Heart right ventricle (tissue), 16 donors: ENCODE measurements around the gene MRPL28. TPM values are rescaled to one million over a fixed set of nuclear protein-coding genes. Genes with fewer than 3 reads are reported as not detected.
"Not testable (repeated sequence)": the region's sequence is repeated elsewhere in the genome, so short reads cannot be mapped to it uniquely, and the experiment has no call there.

Source experiments
- ATAC-seq, 8 donors: fragments of 200-7000 bp; cut with Tn5 transposase; one replicate each; pipeline ENCODE4 v1.9.1; 2020; ENCODE audit warnings: mild to moderate bottlenecking in 8 of 8, moderate library complexity in 8 of 8, moderate number of reproducible peaks in 1 of 8
- DNase-seq, 2 donors: peaks; one replicate each; pipeline ENCODE4 v3.0.0-alpha.2; 2020
- H3K27ac ChIP-seq, 10 donors: fragments of 200-600 bp; sonication (generic) in 2 of 10; one replicate each; pipeline versions ENCODE4 v1.5.0 to v1.8.0; 2020 to 2022; ENCODE audit warnings: mild to moderate bottlenecking in 3 of 10
- H3K27me3 ChIP-seq, 7 donors: fragments of 200-600 bp; one replicate each; pipeline ENCODE4 v1.8.0; 2021 to 2022; ENCODE audit warnings: mild to moderate bottlenecking in 2 of 7
- H3K36me3 ChIP-seq, 9 donors: fragments of 200-600 bp; sonication (generic) in 1 of 9; one replicate each; pipeline versions ENCODE4 v1.5.0 to v1.8.0; 2020 to 2022; ENCODE audit warnings: mild to moderate bottlenecking in 2 of 9
- H3K4me1 ChIP-seq, 9 donors: fragments of 200-600 bp; sonication (generic) in 1 of 9; one replicate each; pipeline versions ENCODE4 v1.5.0 to v1.8.0; 2020 to 2022; ENCODE audit warnings: mild to moderate bottlenecking in 4 of 9
- H3K4me3 ChIP-seq, 10 donors: fragments of 200-600 bp; sonication (generic) in 2 of 10; one replicate each; pipeline versions ENCODE4 v1.5.0 to v1.8.0; 2020 to 2022; ENCODE audit warnings: mild to moderate bottlenecking in 7 of 10, moderate library complexity in 2 of 10
- H3K9me3 ChIP-seq, 11 donors: fragments of 200-600 bp in 10 of 11; sonication (generic) in 2 of 11; one replicate each; pipeline versions ENCODE4 v1.5.0 to v1.8.0; 2013 to 2022; ENCODE audit warnings: mild to moderate bottlenecking in 2 of 11, control low read depth in 1 of 11, moderate library complexity in 1 of 11
- whole genome bisulfite sequencing, 2 donors: extraction: QIAGEN DNeasy Blood & Tissue Kit; methylation state at CpG; one replicate each; pipeline ENCODE4 v1.1.7; 2013; ENCODE audit warnings: inconsistent platforms in 1 of 2; 5-methylcytosine and 5-hydroxymethylcytosine counted together
- intact Hi-C, 10 donors: fragments of 100-400 bp; cut with DNase I; formaldehyde crosslinking; loops; one replicate each; pipeline versions ENCODE4 v1.11.1 to v1.14.2; 2022
- polyA plus RNA-seq, 2 donors: library from polyadenylated mRNA; stranded (reverse); fragments of 200-250 nt; gene quantifications; one replicate each; pipeline ENCODE4 v1.2.3, GENCODE V29; 2013
- total RNA-seq, 10 donors: library from RNA; stranded (reverse); fragmentation: NEBNext Ultra II Directional in 3 of 10; extraction: Animal tissue kit (Norgen Biotek cat#: 25700) in 3 of 10; gene quantifications; one replicate each; pipeline versions ENCODE4 v1.2.1 to v1.2.4, GENCODE V29; 2021 to 2023
- TF ChIP-seq, protein P1 (sequence below), 9 donors: fragments of 200-600 bp; sonication (generic) in 2 of 9; IDR thresholded peaks; one replicate each; pipeline versions ENCODE4 v1.5.0 to v1.8.0; 2021 to 2022; ENCODE audit warnings: antibody characterized with exemption in 9 of 9, mild to moderate bottlenecking in 5 of 9, moderate library complexity in 1 of 9
- donor health status: Arrhythmogenic right ventricular cardiomyopathy.
- donor health status: ischemic (EF 13 %, LVEDD 7.1; RV severe dilation, severe dysfunction).
- donor health status: healthy with polysubstance abuse.
- donor health status: DM: no; HTN: yes; CAD: no.
- donor health status: DM: no; HTN: no; CAD: no.
- donor health status: ischemic (EF 25% LVEDD 6.9; RV normal size, moderate dysfunction).
- donor health status: ischemic (EF 25% LVEDD 5.7; RV mildly dilated, moderate dysfunction).
- donor health status: healthy.
- donor health status: DM: yes; HTN: yes; CAD: no.
- donor health status: Ischemic cardiomyopathy.
- donor health status: ischemic (EF 35%, LVEDD 5.7; RV mildly dilated, moderate dysfunction).
- donor health status: nonischemic (EF 11% LVEDD 7.7; RV severe dilation, severe dysfunction).
- donor health status: DM: yes; HTN: yes; CAD: no.
- donor health status: PGD.
- donor health status: ischemic (EF 29% LVEDD 5.4; RV normal size, mild dysfunction).
- donor health status: nonischemic (EF 23%, LVEDD 6.1; RV moderate dilation, normal function).

The MRPL28 gene
- total and polyA plus RNA-seq, 12 donors, result 64.9 to 169 (median 75.8) TPM

DNA sequence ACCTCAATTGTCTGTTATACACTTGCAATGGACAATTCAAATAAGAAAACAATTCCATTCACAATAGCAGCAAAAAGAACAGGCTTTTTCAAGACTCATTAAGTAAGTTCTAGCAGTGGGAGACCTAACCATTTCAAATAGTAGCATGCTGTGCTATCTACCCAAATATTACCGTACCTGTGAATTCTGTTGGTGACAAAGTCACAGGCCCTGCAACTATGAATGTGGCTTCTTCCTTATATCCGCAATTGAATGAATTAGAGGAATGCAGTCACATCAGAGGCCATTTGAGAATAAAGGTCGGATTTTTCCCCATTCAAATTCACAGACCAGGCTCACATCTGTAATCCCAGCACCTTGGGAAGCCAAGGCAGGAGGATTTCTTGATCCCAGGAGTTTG is 25.9 kb upstream of the MRPL28 start:
- H3K9me3 ChIP-seq, result peaks cover 0 to 5% (median 0%) of the 10 kb centered on the region in 11 donors
- peak overlapping the region in 8 of 10 donors; percentile 51 to 91 (median 78) for H3K27ac ChIP-seq
- H3K27me3 ChIP-seq, result no peaks in the 10 kb centered on the region
- H3K4me1 ChIP-seq, result peaks cover 2 to 34% (median 22%) of the 10 kb centered on the region in 9 donors
- H3K36me3 ChIP-seq, result peaks cover 0 to 14% (median 0%) of the 10 kb centered on the region in 9 donors
- peak overlapping the region in 8 of 10 donors; percentile 54 to 72 (median 64) for H3K4me3 ChIP-seq
- 34 to 35% methylated on average over 3 of the region's 3 CpGs for WGBS, 2 donors
- TF ChIP-seq, protein P1, sequence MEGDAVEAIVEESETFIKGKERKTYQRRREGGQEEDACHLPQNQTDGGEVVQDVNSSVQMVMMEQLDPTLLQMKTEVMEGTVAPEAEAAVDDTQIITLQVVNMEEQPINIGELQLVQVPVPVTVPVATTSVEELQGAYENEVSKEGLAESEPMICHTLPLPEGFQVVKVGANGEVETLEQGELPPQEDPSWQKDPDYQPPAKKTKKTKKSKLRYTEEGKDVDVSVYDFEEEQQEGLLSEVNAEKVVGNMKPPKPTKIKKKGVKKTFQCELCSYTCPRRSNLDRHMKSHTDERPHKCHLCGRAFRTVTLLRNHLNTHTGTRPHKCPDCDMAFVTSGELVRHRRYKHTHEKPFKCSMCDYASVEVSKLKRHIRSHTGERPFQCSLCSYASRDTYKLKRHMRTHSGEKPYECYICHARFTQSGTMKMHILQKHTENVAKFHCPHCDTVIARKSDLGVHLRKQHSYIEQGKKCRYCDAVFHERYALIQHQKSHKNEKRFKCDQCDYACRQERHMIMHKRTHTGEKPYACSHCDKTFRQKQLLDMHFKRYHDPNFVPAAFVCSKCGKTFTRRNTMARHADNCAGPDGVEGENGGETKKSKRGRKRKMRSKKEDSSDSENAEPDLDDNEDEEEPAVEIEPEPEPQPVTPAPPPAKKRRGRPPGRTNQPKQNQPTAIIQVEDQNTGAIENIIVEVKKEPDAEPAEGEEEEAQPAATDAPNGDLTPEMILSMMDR (IDR thresholded peaks at IDR 0.05), result no peak
- ATAC-seq (no peak), DNase-seq (no peak)
- intact Hi-C loops, result loop anchor here in 2 of 10 donors (1.0 to 10.0 kb wide), 2 partner anchors 34 to 89 kb away; no protein-coding TSS in a partner anchor

DNA sequence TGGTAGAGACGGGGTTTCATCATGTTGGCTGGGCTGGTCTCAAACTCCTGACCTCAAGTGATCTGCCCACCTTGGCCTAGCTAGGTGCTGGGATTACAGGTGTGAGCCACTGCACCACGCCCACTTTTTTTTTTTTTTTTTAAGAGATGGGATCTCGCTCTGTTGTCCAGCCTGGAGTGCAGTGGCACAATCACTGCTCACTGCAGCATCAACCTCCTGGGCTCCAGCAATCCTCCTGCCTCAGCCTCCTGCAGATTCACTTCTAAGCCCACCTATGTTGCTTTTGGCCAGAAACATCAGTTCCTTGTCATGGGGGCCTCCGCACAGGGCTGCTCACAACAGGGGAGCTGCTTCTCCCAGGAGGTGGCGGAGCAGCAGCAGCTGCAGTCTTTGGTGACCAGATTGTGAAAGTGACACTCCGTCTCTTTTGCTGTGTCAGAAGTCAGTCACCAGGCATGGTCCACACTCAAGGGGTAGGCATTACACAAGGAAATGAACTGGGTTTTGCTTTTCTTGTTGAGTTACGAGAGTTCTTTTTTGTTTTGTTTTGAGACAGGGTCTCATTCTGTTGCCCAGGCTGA is 22.2 kb upstream of the MRPL28 start:
- WGBS, 2 donors, result 89 to 94% methylated on average over 7 of the region's 7 CpGs
- Histone ChIP-seq H3K9me3 (peaks cover 0 to 5% (median 0%) of the 10 kb centered on the region in 11 donors), H3K4me3 (no peak overlapping the region), H3K27ac (no peak overlapping the region), H3K36me3 (no peaks in the 10 kb centered on the region), H3K4me1 (peaks cover 0 to 26% (median 18%) of the 10 kb centered on the region in 9 donors), H3K27me3 (no peaks in the 10 kb centered on the region)
- TF ChIP-seq, protein P1 (IDR thresholded peaks at IDR 0.05), result peak in 1 of 9 donors; percentile 33
- DNase-seq (no peak), ATAC-seq (no peak)
- intact Hi-C loops, result loop anchor here in 1 of 10 donors (10.0 kb wide), 1 partner anchor 92 kb away; no protein-coding TSS in a partner anchor

DNA sequence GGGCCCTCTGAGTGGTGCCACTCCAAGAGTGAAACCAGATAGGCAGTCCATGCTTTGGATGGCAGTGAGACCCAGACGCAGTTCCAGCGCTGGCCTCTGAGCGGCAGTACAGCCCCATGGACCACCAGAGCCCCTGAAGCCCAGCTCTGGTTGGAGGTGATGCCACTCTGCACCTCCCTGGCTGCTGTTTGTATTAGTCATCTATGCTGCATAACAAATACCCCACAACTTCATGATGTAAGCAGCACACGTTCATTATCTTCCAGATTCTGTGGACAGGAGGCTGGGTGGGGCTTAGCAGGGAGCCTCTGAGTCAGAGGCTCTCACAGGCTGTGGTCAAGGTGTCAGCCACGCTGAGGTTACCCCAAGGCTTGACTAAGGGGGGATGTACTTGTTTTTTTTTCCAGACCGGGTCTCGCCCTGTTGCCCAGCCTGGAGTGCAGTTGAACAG is 21.6 kb upstream of the MRPL28 start:
- intact Hi-C loops, result loop anchor here in 1 of 10 donors (10.0 kb wide), 1 partner anchor 93 kb away; no protein-coding TSS in a partner anchor
- Histone ChIP-seq H3K27me3 (no peaks in the 10 kb centered on the region), H3K9me3 (peaks cover 0 to 5% (median 0%) of the 10 kb centered on the region in 11 donors), H3K27ac (no peak overlapping the region), H3K4me3 (no peak overlapping the region), H3K4me1 (peaks cover 0 to 26% (median 18%) of the 10 kb centered on the region in 9 donors), H3K36me3 (no peaks in the 10 kb centered on the region)
- ATAC-seq (peak in 7 of 8 donors; percentile 20 to 69 (median 50)), DNase-seq (no peak)
- 71 to 76% methylated on average over 7 of the region's 7 CpGs for WGBS, 2 donors
- TF ChIP-seq, protein P1 (IDR thresholded peaks at IDR 0.05), result peak; percentile 36 to 72 (median 66)

DNA sequence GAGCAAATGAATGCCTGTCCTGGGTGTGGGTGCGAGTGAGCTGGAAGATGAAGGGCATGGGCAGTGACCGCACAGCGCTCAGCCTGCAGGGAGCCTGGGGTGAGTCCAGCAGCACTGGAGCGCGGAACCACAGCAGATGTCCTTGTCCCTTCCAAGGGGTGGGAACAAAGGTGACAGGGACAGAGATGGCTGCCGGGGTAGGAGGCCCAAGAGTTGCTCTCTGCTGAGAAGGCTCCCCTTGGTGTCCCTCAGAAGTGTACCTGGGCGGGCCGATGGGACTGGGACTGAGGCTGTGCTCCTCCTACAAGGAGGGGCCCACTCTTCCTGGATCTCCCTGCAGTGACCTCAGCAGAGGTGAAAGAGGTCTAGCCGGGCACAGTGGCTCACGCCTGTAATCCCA is 19.0 kb upstream of the MRPL28 start:
- Histone ChIP-seq H3K27me3 (no peaks in the 10 kb centered on the region), H3K27ac (no peak overlapping the region), H3K36me3 (no peaks in the 10 kb centered on the region), H3K4me1 (peaks cover 0 to 24% (median 13%) of the 10 kb centered on the region in 9 donors), H3K9me3 (peaks cover 0 to 5% (median 0%) of the 10 kb centered on the region in 11 donors), H3K4me3 (no peak overlapping the region)
- 83% methylated on average over 10 of the region's 10 CpGs for WGBS, 2 donors
- ATAC-seq (peak in 4 of 8 donors; percentile 12 to 48 (median 26)), DNase-seq (no peak)
- TF ChIP-seq, protein P1 (IDR thresholded peaks at IDR 0.05), result no peak
- intact Hi-C loops, result no loop called here

DNA sequence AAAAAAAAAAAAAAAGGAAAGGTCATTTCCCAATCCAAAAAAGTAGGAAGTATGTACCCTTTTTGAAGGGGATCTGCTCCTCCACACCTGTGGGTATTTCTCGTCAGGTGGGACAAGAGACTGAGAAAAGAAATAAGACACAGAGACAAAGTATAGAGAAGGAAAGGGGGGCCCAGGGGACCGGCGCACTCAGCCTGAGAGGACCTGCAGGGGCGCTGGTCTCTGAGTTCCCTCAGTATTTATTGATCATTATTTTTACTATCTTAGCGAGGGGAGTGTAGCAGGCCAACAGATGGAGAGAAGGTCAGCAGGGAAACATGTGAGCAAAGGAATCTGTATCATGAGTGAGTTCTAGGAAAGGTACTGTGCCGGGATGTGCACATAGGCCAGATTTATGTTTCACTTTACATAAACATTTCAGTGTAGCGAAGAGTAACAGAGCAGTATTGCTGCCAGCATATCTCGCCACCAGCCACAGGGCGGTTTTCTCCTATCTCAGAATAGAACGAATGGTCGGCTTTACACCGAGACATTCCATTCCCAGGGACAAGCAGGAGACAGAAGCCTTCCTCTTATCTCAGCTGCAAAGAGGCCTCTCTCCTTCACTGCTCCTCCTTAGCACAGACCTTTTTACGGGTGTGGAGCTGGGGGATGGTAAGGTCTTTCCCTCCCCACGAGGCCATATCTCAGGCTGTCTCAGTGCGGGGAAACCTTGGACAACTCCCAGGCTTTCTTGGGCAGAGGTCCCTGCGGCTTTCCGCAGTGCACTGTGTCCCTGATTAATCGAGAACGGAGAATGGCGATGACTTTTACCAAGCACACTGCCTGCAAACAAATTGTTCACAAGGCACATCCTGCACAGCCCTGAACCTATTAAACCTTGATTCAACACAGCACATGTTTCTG is 17.7 kb upstream of the MRPL28 start:
- 31 to 40% methylated on average over 20 of the region's 20 CpGs for WGBS, 2 donors
- H3K9me3 ChIP-seq, intact Hi-C loops, H3K27me3 ChIP-seq, H3K36me3 ChIP-seq, DNase-seq: not testable (repeated sequence)
- ATAC-seq, result peak in 3 of 8 donors; percentile 22 to 40 (median 34)
- Histone ChIP-seq H3K4me3 (peak overlapping the region in 4 of 10 donors; percentile 19 to 22 (median 20)), H3K4me1 (peaks cover 0 to 37% (median 26%) of the 10 kb centered on the region in 9 donors), H3K27ac (peak overlapping the region; percentile 17 to 73 (median 58))
